Activated CD4-positive, alpha-beta T cell treated with anti-CD3 and anti-CD28 coated beads, Interleukin-2, amount 10 ng/mL, durations not matched to agents 24 days and 14 days (primary cell): ENCODE data around the gene TRIM43B. TPM values are rescaled to one million over a fixed set of nuclear protein-coding genes. Genes with fewer than 3 reads are reported as not detected.
"Not testable (repeated sequence)": the region's sequence is repeated elsewhere in the genome, so short reads cannot be mapped to it uniquely, and the experiment has no call there.

Experiments
- DNase-seq: peaks from one replicate; pipeline ENCODE4 v3.0.0; 2022
- H3K27ac Mint-ChIP-seq: one replicate; pipeline ENCODE4 v1.8.0; 2022; ENCODE audit warnings: mild to moderate bottlenecking, mixed read lengths
- H3K27me3 Mint-ChIP-seq: one replicate; pipeline ENCODE4 v1.8.0; 2022; ENCODE audit warnings: mixed read lengths
- H3K36me3 Mint-ChIP-seq: one replicate; pipeline ENCODE4 v1.8.0; 2022; ENCODE audit warnings: low read depth, mild to moderate bottlenecking, mixed read lengths
- H3K4me1 Mint-ChIP-seq: one replicate; pipeline ENCODE4 v1.8.0; 2021; ENCODE audit warnings: mixed read lengths
- H3K4me3 Mint-ChIP-seq: one replicate; pipeline ENCODE4 v1.8.0; 2022; ENCODE audit warnings: mild to moderate bottlenecking, moderate library complexity, mixed read lengths
- H3K9me3 Mint-ChIP-seq: one replicate; pipeline ENCODE4 v1.8.0; 2021; ENCODE audit warnings: mixed read lengths
- intact Hi-C: fragments of 100-400 bp; cut with micrococcal nuclease; formaldehyde crosslinking; loops from one replicate; pipeline ENCODE4 v1.15.1; 2023
- total RNA-seq: library from RNA; stranded (reverse); gene quantifications from 2 replicates; pipeline ENCODE4 v1.2.3, GENCODE V29; 2022

The TRIM43B gene
- not detected in 2 replicates for total RNA-seq

GRCh38 chr2:95484654-95485053 lies at the start of gene TRIM43B:
Gene TRIM43B (minus strand): TSS chr2:95484754. CDS start chr2:95482714, 2,040 bp downstream.
- H3K4me3 Mint-ChIP-seq, DNase-seq, H3K27me3 Mint-ChIP-seq, intact Hi-C loops, H3K27ac Mint-ChIP-seq, H3K4me1 Mint-ChIP-seq, H3K9me3 Mint-ChIP-seq, H3K36me3 Mint-ChIP-seq: not testable (repeated sequence)

- peaks cover 49% of the 10 kb centered on the region for H3K36me3 Mint-ChIP-seq
- H3K9me3 Mint-ChIP-seq, result no peaks in the 10 kb centered on the region
- H3K4me1 Mint-ChIP-seq, result peaks cover 33% of the 10 kb centered on the region
- peak overlapping the region; percentile 89 for H3K27ac Mint-ChIP-seq
- H3K27me3 Mint-ChIP-seq, result no peaks in the 10 kb centered on the region
- H3K4me3 Mint-ChIP-seq, result peak overlapping the region; percentile 53
- no peak for DNase-seq
- intact Hi-C loops, result loop anchor here (1.0 to 10.0 kb wide), 3 partner anchors 8 to 1003 kb away; partner anchors contain the start of genes ARID5A and FAHD2A
Measured at GRCh38 chr2:95531254-95531771, 46.8 kb upstream of the TRIM43B start.

GRCh38 chr2:95530734-95531133 lies 46.2 kb upstream of the TRIM43B start:
- peaks cover 37% of the 10 kb centered on the region for H3K4me1 Mint-ChIP-seq
- peak overlapping the region; percentile 89 for H3K27ac Mint-ChIP-seq
- H3K27me3 Mint-ChIP-seq, result no peaks in the 10 kb centered on the region
- intact Hi-C loops, result loop anchor here (1.0 to 10.0 kb wide), 3 partner anchors 9 to 1004 kb away; partner anchors contain the start of genes ARID5A and FAHD2A
- peak; percentile 64 for DNase-seq
- H3K4me3 Mint-ChIP-seq, result peak overlapping the region; percentile 53
- no peaks in the 10 kb centered on the region for H3K9me3 Mint-ChIP-seq
- H3K36me3 Mint-ChIP-seq, result peaks cover 51% of the 10 kb centered on the region

- intact Hi-C loops, result no loop called here
- peaks cover 38% of the 10 kb centered on the region for H3K36me3 Mint-ChIP-seq
- DNase-seq, result peak; percentile 91
- no peaks in the 10 kb centered on the region for H3K9me3 Mint-ChIP-seq
- peaks cover 35% of the 10 kb centered on the region for H3K4me1 Mint-ChIP-seq
- peak overlapping the region; percentile 96 for H3K4me3 Mint-ChIP-seq
- peak overlapping the region; percentile 93 for H3K27ac Mint-ChIP-seq
- H3K27me3 Mint-ChIP-seq, result peaks cover 2% of the 10 kb centered on the region
Measured at GRCh38 chr2:95526360-95527341, 42.1 kb upstream of the TRIM43B start.

- H3K27me3 Mint-ChIP-seq, result peaks cover 3% of the 10 kb centered on the region
- intact Hi-C loops, result no loop called here
Measured at GRCh38 chr2:95525294-95526035, 40.9 kb upstream of the TRIM43B start.

GRCh38 chr2:95524195-95524594 lies 39.6 kb upstream of the TRIM43B start:
- Mint-ChIP-seq H3K4me1 (peaks cover 16% of the 10 kb centered on the region), H3K9me3 (no peaks in the 10 kb centered on the region), H3K4me3 (peak overlapping the region; percentile 1), H3K27ac (no peak overlapping the region), H3K27me3 (peaks cover 7% of the 10 kb centered on the region), H3K36me3 (peaks cover 14% of the 10 kb centered on the region)
- no peak for DNase-seq
- intact Hi-C loops, result no loop called here

More at GRCh38 chr2:95525294-95526035, 40.9 kb upstream of the TRIM43B start:
- Mint-ChIP-seq H3K36me3 (peaks cover 26% of the 10 kb centered on the region), H3K27ac (peak overlapping the region; percentile 93), H3K4me1 (peaks cover 23% of the 10 kb centered on the region), H3K4me3 (peak overlapping the region; percentile 96), H3K9me3 (no peaks in the 10 kb centered on the region)
- no peak for DNase-seq

- intact Hi-C loops, result no loop called here
- Mint-ChIP-seq H3K27me3 (peaks cover 32% of the 10 kb centered on the region), H3K4me3 (no peak overlapping the region), H3K36me3 (no peaks in the 10 kb centered on the region), H3K9me3 (no peaks in the 10 kb centered on the region), H3K4me1 (no peaks in the 10 kb centered on the region), H3K27ac (no peak overlapping the region)
- DNase-seq, result no peak
Measured at GRCh38 chr2:95514718-95515117, 30.2 kb upstream of the TRIM43B start.

GRCh38 chr2:95514226-95514625 lies 29.7 kb upstream of the TRIM43B start:
- intact Hi-C loops, H3K4me3 Mint-ChIP-seq, H3K4me1 Mint-ChIP-seq, DNase-seq, H3K36me3 Mint-ChIP-seq, H3K9me3 Mint-ChIP-seq, H3K27ac Mint-ChIP-seq: not testable (repeated sequence)
- peaks cover 32% of the 10 kb centered on the region for H3K27me3 Mint-ChIP-seq

- intact Hi-C loops, result no loop called here
- Mint-ChIP-seq H3K9me3 (no peaks in the 10 kb centered on the region), H3K27ac (no peak overlapping the region), H3K27me3 (peaks cover 18% of the 10 kb centered on the region), H3K4me3 (no peak overlapping the region), H3K36me3 (no peaks in the 10 kb centered on the region), H3K4me1 (no peaks in the 10 kb centered on the region)
- no peak for DNase-seq
Measured at GRCh38 chr2:95509408-95509807, 24.9 kb upstream of the TRIM43B start.

- H3K36me3 Mint-ChIP-seq, result no peaks in the 10 kb centered on the region
- no peak overlapping the region for H3K27ac Mint-ChIP-seq
- H3K27me3 Mint-ChIP-seq, result peaks cover 19% of the 10 kb centered on the region
- H3K4me1 Mint-ChIP-seq, result no peaks in the 10 kb centered on the region
- intact Hi-C loops, result no loop called here
- no peak overlapping the region for H3K4me3 Mint-ChIP-seq
- DNase-seq, result no peak
- H3K9me3 Mint-ChIP-seq, result no peaks in the 10 kb centered on the region
Measured at GRCh38 chr2:95505222-95505621, 20.7 kb upstream of the TRIM43B start.

- no peak for DNase-seq
- H3K4me3 Mint-ChIP-seq, result no peak overlapping the region
- H3K4me1 Mint-ChIP-seq, result no peaks in the 10 kb centered on the region
- no peaks in the 10 kb centered on the region for H3K36me3 Mint-ChIP-seq
- peaks cover 14% of the 10 kb centered on the region for H3K27me3 Mint-ChIP-seq
- H3K27ac Mint-ChIP-seq, result no peak overlapping the region
- intact Hi-C loops, result no loop called here
- no peaks in the 10 kb centered on the region for H3K9me3 Mint-ChIP-seq
Measured at GRCh38 chr2:95500854-95501253, 16.3 kb upstream of the TRIM43B start.

GRCh38 chr2:95492076-95492475 lies 7.5 kb upstream of the TRIM43B start:
- H3K36me3 Mint-ChIP-seq, DNase-seq, H3K9me3 Mint-ChIP-seq, H3K4me3 Mint-ChIP-seq, intact Hi-C loops, H3K4me1 Mint-ChIP-seq, H3K27ac Mint-ChIP-seq: not testable (repeated sequence)
- H3K27me3 Mint-ChIP-seq, result peaks cover 17% of the 10 kb centered on the region

GRCh38 chr2:95475025-95475424 lies 9.5 kb downstream of the TRIM43B start:
- H3K9me3 Mint-ChIP-seq, intact Hi-C loops: not testable (repeated sequence)

GRCh38 chr2:95467984-95468383 lies 16.6 kb downstream of the TRIM43B start:
- DNase-seq, H3K36me3 Mint-ChIP-seq, intact Hi-C loops, H3K9me3 Mint-ChIP-seq, H3K4me3 Mint-ChIP-seq, H3K27ac Mint-ChIP-seq, H3K4me1 Mint-ChIP-seq, H3K27me3 Mint-ChIP-seq: not testable (repeated sequence)

More at GRCh38 chr2:95475025-95475424, 9.5 kb downstream of the TRIM43B start:
- not testable (repeated sequence) for DNase-seq, H3K27me3 Mint-ChIP-seq, H3K27ac Mint-ChIP-seq, H3K36me3 Mint-ChIP-seq, H3K4me1 Mint-ChIP-seq, H3K4me3 Mint-ChIP-seq
